K562 (cell line): ENCODE data around the gene HAPSTR1. TPM values are rescaled to one million over a fixed set of nuclear protein-coding genes. Genes with fewer than 3 reads are reported as not detected.

Experiments used
- CSDE1 ChIP-seq, 2 experiments: fragments of 450-650 bp; IDR thresholded peaks; 2 replicates each; pipeline ENCODE4 v1.6.1; 2016; ENCODE audit warnings: mild to moderate bottlenecking in 1 of 2
- ELF4 ChIP-seq: fragments of 450-650 bp; formaldehyde crosslinking; IDR thresholded peaks from 2 replicates; pipeline ENCODE4 v1.4.0; 2022; ENCODE audit warnings: missing genetic modification characterization
- EWSR1 ChIP-seq: fragments of 450-650 bp; IDR thresholded peaks from 2 replicates; pipeline ENCODE4 v1.6.1; 2018; ENCODE audit warnings: borderline replicate concordance, mild to moderate bottlenecking, low read depth, moderate library complexity; ENCODE audit not compliant: partially characterized antibody
- IRF2 ChIP-seq: sonication (generic); formaldehyde crosslinking; IDR thresholded peaks from 2 replicates; pipeline ENCODE4 v1.8.1; 2022; ENCODE audit warnings: mild to moderate bottlenecking, missing genetic modification reagents
- MEF2A ChIP-seq: IDR thresholded peaks from 2 replicates; pipeline ENCODE4 v1.6.1; 2011; ENCODE audit warnings: low read depth, mild to moderate bottlenecking, low read length, moderate library complexity; ENCODE audit not compliant: control insufficient read depth
- MTA1 ChIP-seq: fragments of 450-650 bp; IDR thresholded peaks from 2 replicates; pipeline ENCODE4 v1.6.1; 2017; ENCODE audit warnings: borderline replicate concordance
- NCOA6 ChIP-seq: fragments of 450-650 bp; IDR thresholded peaks from 2 replicates; pipeline ENCODE4 v1.6.1; 2017; ENCODE audit warnings: mild to moderate bottlenecking
- NELFE ChIP-seq: IDR thresholded peaks from 2 replicates; pipeline ENCODE4 v1.6.1; 2011; ENCODE audit warnings: mild to moderate bottlenecking; ENCODE audit not compliant: insufficient read depth, insufficient read length
- NFXL1 ChIP-seq: fragments of 450-650 bp; formaldehyde crosslinking; IDR thresholded peaks from 2 replicates; pipeline ENCODE4 v1.4.0; 2021; ENCODE audit warnings: mild to moderate bottlenecking
- PHB ChIP-seq: fragments of 250-450 bp; sonication (Bioruptor Pico); IDR thresholded peaks from 2 replicates; pipeline ENCODE4 v1.5.0; 2021
- PHF20 ChIP-seq: fragments of 450-650 bp; IDR thresholded peaks from 2 replicates; pipeline ENCODE4 v1.6.1; 2018; ENCODE audit not compliant: partially characterized antibody
- RBM34 ChIP-seq: fragments of 200-400 bp; formaldehyde crosslinking; IDR thresholded peaks from 2 replicates; pipeline ENCODE4 v1.6.1; 2018; ENCODE audit warnings: low read length, borderline replicate concordance; ENCODE audit not compliant: insufficient read depth
- RFX1 ChIP-seq: fragments of 450-650 bp; IDR thresholded peaks from 2 replicates; pipeline ENCODE4 v1.6.1; 2016; ENCODE audit warnings: mild to moderate bottlenecking, moderate library complexity
- TEAD2 ChIP-seq: fragments of 450-650 bp; IDR thresholded peaks from 2 replicates; pipeline ENCODE4 v1.6.1; 2016; ENCODE audit warnings: missing genetic modification characterization, control low read depth, missing compliant biosample characterization
- YBX1 ChIP-seq: fragments of 450-650 bp; IDR thresholded peaks from 2 replicates; pipeline ENCODE4 v1.7.1; 2016; ENCODE audit warnings: mild to moderate bottlenecking
- ZFPM2 ChIP-seq: fragments of 250-450 bp; sonication (Bioruptor Pico); IDR thresholded peaks from 2 replicates; pipeline ENCODE4 v1.5.1; 2022; ENCODE audit warnings: mild to moderate bottlenecking
- ZNF444 ChIP-seq: fragments of 250-450 bp; sonication (Bioruptor Pico); IDR thresholded peaks from 2 replicates; pipeline ENCODE4 v1.4.0; 2020; ENCODE audit warnings: mild to moderate bottlenecking, moderate library complexity
- polyA plus RNA-seq, 8 experiments: library from polyadenylated mRNA; depleted of rRNA in 4 of 8; stranded (reverse) in 5 of 8; unstranded in 3 of 8; fragments of >200 nt; fragmentation: Nextera tagmentation in 2 of 8; fragmentation: Illumina TruSeq in 1 of 8; extraction: Ambion mirVana in 2 of 8; extraction: Trizol in 1 of 8; gene quantifications; 2 replicates each; pipeline versions ENCODE4 v1.2.1 to v1.2.3, GENCODE V29; 2011 to 2014; ENCODE audit warnings: inconsistent platforms in 1 of 8, missing spikeins in 1 of 8
- total RNA-seq, 7 experiments: library from RNA; depleted of rRNA in 6 of 7; stranded (reverse); fragments of >200 nt in 6 of 7; fragmentation: Illumina TruSeq in 2 of 7; extraction: Trizol in 2 of 7; gene quantifications; 2 replicates each; pipeline versions ENCODE4 v1.2.1 to v1.2.3, GENCODE V29; 2011 to 2021; ENCODE audit warnings: low replicate concordance in 1 of 7
- TF ChIP-seq, protein P1 (sequence below): sonication (generic); formaldehyde crosslinking; IDR thresholded peaks from 2 replicates; pipeline ENCODE4 v1.8.0; 2022; ENCODE audit warnings: mild to moderate bottlenecking, missing genetic modification reagents
- TF ChIP-seq, protein P2 (sequence below): fragments of 450-650 bp; formaldehyde crosslinking; IDR thresholded peaks from 2 replicates; pipeline ENCODE4 v1.4.0; 2022; ENCODE audit warnings: missing genetic modification characterization
- TF ChIP-seq, protein P3 (sequence below): fragments of 250-450 bp; sonication (Bioruptor Pico); IDR thresholded peaks from 2 replicates; pipeline ENCODE4 v1.6.1; 2021; ENCODE audit warnings: mild to moderate bottlenecking
- TF ChIP-seq, protein P4 (sequence below): fragments of 250-450 bp; sonication (Bioruptor Pico); IDR thresholded peaks from 2 replicates; pipeline ENCODE4 v1.5.0; 2022; ENCODE audit warnings: mild to moderate bottlenecking
- TF ChIP-seq, protein P5 (sequence below): sonication (generic); formaldehyde crosslinking; IDR thresholded peaks from 2 replicates; pipeline ENCODE4 v1.8.0; 2022; ENCODE audit warnings: mild to moderate bottlenecking, missing genetic modification reagents

HAPSTR1 gene
- total and polyA plus RNA-seq, 9 of the 15 experiments (the other 6 are each of a cell fraction or from before 2014, with no cell fraction given): 10.8 to 67.9 (median 36.5) TPM

DNA sequence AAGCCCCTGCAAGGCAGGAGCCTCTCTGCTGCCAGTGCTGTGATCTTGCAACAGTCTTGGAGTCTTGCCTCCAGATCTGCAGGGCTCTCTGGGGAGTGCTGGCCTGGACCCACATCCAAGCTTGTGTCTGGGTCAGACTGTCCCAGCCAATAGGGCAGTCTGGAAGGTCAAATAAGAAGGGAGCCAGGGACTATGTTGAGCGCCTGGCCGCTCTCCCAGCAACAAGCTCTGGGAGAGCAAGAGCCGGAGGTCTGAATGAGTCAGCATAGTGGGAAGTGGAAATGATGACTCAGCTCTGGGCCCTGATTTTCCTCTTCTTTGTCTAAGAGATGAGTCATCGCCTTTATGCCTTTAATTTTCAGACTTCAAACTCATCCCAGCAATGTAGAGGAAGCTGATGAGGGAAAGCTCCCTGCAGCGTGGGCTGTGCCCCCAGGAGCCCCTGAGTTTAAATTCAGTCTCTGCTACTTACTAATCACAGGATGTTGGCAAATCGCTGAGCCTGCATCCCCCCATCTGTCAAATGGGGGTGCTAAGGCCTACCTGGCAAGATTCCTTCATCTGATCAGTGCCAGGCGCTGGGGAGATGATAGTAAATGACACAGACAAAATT, 43.6 kb upstream of the HAPSTR1 start (continued):
- TF ChIP-seq NELFE: no peak
- no peak for TF ChIP-seq MEF2A
- no peak for TF ChIP-seq NCOA6
- no peak for TF ChIP-seq NFXL1 (CRISPR knock-in tag)
- TF ChIP-seq, protein P1, sequence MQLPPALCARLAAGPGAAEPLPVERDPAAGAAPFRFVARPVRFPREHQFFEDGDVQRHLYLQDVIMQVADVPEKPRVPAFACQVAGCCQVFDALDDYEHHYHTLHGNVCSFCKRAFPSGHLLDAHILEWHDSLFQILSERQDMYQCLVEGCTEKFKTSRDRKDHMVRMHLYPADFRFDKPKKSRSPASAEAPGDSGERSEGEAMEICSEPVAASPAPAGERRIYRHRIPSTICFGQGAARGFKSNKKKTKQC (CRISPR knock-in tag): no peak
- no peak for TF ChIP-seq RBM34
- TF ChIP-seq IRF2 (CRISPR knock-in tag): no peak
- TF ChIP-seq RFX1: peak; percentile 66
- no peak for TF ChIP-seq ELF4
- TF ChIP-seq YBX1: no peak
- TF ChIP-seq, protein P2, sequence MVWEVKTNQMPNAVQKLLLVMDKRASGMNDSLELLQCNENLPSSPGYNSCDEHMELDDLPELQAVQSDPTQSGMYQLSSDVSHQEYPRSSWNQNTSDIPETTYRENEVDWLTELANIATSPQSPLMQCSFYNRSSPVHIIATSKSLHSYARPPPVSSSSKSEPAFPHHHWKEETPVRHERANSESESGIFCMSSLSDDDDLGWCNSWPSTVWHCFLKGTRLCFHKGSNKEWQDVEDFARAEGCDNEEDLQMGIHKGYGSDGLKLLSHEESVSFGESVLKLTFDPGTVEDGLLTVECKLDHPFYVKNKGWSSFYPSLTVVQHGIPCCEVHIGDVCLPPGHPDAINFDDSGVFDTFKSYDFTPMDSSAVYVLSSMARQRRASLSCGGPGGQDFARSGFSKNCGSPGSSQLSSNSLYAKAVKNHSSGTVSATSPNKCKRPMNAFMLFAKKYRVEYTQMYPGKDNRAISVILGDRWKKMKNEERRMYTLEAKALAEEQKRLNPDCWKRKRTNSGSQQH: no peak
- TF ChIP-seq MTA1: 0 out of 2 replicates have a peak, but pooled peaks have one; percentile 35
- TF ChIP-seq ZNF444 (CRISPR knock-in tag): no peak
- TF ChIP-seq CSDE1 (IDR thresholded peaks at IDR 0.05): no peak
- TF ChIP-seq, protein P3, sequence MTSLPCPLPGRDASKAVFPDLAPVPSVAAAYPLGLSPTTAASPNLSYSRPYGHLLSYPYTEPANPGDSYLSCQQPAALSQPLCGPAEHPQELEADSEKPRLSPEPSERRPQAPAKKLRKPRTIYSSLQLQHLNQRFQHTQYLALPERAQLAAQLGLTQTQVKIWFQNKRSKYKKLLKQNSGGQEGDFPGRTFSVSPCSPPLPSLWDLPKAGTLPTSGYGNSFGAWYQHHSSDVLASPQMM: no peak
- no peak for TF ChIP-seq EWSR1
- no peak for TF ChIP-seq PHB (CRISPR knock-in tag)
- TF ChIP-seq, protein P4, sequence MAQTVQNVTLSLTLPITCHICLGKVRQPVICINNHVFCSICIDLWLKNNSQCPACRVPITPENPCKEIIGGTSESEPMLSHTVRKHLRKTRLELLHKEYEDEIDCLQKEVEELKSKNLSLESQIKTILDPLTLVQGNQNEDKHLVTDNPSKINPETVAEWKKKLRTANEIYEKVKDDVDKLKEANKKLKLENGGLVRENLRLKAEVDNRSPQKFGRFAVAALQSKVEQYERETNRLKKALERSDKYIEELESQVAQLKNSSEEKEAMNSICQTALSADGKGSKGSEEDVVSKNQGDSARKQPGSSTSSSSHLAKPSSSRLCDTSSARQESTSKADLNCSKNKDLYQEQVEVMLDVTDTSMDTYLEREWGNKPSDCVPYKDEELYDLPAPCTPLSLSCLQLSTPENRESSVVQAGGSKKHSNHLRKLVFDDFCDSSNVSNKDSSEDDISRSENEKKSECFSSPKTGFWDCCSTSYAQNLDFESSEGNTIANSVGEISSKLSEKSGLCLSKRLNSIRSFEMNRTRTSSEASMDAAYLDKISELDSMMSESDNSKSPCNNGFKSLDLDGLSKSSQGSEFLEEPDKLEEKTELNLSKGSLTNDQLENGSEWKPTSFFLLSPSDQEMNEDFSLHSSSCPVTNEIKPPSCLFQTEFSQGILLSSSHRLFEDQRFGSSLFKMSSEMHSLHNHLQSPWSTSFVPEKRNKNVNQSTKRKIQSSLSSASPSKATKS: no peak
- TF ChIP-seq, protein P5, sequence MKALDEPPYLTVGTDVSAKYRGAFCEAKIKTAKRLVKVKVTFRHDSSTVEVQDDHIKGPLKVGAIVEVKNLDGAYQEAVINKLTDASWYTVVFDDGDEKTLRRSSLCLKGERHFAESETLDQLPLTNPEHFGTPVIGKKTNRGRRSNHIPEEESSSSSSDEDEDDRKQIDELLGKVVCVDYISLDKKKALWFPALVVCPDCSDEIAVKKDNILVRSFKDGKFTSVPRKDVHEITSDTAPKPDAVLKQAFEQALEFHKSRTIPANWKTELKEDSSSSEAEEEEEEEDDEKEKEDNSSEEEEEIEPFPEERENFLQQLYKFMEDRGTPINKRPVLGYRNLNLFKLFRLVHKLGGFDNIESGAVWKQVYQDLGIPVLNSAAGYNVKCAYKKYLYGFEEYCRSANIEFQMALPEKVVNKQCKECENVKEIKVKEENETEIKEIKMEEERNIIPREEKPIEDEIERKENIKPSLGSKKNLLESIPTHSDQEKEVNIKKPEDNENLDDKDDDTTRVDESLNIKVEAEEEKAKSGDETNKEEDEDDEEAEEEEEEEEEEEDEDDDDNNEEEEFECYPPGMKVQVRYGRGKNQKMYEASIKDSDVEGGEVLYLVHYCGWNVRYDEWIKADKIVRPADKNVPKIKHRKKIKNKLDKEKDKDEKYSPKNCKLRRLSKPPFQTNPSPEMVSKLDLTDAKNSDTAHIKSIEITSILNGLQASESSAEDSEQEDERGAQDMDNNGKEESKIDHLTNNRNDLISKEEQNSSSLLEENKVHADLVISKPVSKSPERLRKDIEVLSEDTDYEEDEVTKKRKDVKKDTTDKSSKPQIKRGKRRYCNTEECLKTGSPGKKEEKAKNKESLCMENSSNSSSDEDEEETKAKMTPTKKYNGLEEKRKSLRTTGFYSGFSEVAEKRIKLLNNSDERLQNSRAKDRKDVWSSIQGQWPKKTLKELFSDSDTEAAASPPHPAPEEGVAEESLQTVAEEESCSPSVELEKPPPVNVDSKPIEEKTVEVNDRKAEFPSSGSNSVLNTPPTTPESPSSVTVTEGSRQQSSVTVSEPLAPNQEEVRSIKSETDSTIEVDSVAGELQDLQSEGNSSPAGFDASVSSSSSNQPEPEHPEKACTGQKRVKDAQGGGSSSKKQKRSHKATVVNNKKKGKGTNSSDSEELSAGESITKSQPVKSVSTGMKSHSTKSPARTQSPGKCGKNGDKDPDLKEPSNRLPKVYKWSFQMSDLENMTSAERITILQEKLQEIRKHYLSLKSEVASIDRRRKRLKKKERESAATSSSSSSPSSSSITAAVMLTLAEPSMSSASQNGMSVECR (CRISPR knock-in tag): no peak
- TF ChIP-seq TEAD2 (tag): no peak
- TF ChIP-seq PHF20: no peak
- no peak for TF ChIP-seq ZFPM2 (CRISPR knock-in tag)
